Measurements from ENCODE around the gene CD300LD. TPM values are rescaled to one million over a fixed set of nuclear protein-coding genes. Genes with fewer than 3 reads are reported as not detected.

Gene CD300LD
- total RNA-seq, 1 donor from 2014 or later = not detected

GRCh38 chr17:74604200-74604599, 12.1 kb upstream of the CD300LD start:
- Mint-ChIP-seq H3K27ac (ENCODE audit: unreplicated experiment) (peak overlapping the region; percentile 91), H3K27me3 (ENCODE audit: unreplicated experiment) (peaks cover 15% of the 10 kb centered on the region), H3K9me3 (ENCODE audit: unreplicated experiment) (peaks cover 23% of the 10 kb centered on the region), H3K36me3 (ENCODE audit: unreplicated experiment) (no peaks in the 10 kb centered on the region), H3K4me3 (ENCODE audit: unreplicated experiment) (no peak overlapping the region), H3K4me1 (ENCODE audit: low read depth, unreplicated experiment) (peaks cover 69% of the 10 kb centered on the region)
- DNase-seq = no peak
- TF ChIP-seq CTCF (IDR thresholded peaks at IDR 0.05; ENCODE audit: partially characterized antibody, unreplicated experiment) = no peak

- peak overlapping the region; percentile 91 for H3K27ac Mint-ChIP-seq (ENCODE audit: unreplicated experiment)
These were observed 11.7 kb upstream of the CD300LD start for GRCh38 chr17:74603746-74604145.

GRCh38 chr17:74603037-74603635, 11.1 kb upstream of the CD300LD start:
- Mint-ChIP-seq H3K27ac (ENCODE audit: unreplicated experiment) (peak overlapping the region; percentile 91), H3K4me1 (ENCODE audit: low read depth, unreplicated experiment) (peaks cover 69% of the 10 kb centered on the region), H3K4me3 (ENCODE audit: unreplicated experiment) (peak overlapping the region; percentile 60), H3K27me3 (ENCODE audit: unreplicated experiment) (peaks cover 18% of the 10 kb centered on the region), H3K9me3 (ENCODE audit: unreplicated experiment) (peaks cover 27% of the 10 kb centered on the region), H3K36me3 (ENCODE audit: unreplicated experiment) (no peaks in the 10 kb centered on the region)
- DNase-seq = peak; percentile 50
- TF ChIP-seq CTCF (IDR thresholded peaks at IDR 0.05; ENCODE audit: partially characterized antibody, unreplicated experiment) = no peak

More at GRCh38 chr17:74603746-74604145, 11.7 kb upstream of the CD300LD start:
- Mint-ChIP-seq H3K4me1 (ENCODE audit: low read depth, unreplicated experiment) (peaks cover 69% of the 10 kb centered on the region), H3K4me3 (ENCODE audit: unreplicated experiment) (peak overlapping the region; percentile 56), H3K36me3 (ENCODE audit: unreplicated experiment) (no peaks in the 10 kb centered on the region), H3K9me3 (ENCODE audit: unreplicated experiment) (peaks cover 24% of the 10 kb centered on the region), H3K27me3 (ENCODE audit: unreplicated experiment) (peaks cover 17% of the 10 kb centered on the region)
- no peak for TF ChIP-seq CTCF (IDR thresholded peaks at IDR 0.05; ENCODE audit: partially characterized antibody, unreplicated experiment)
- no peak for DNase-seq

- H3K36me3 Mint-ChIP-seq (ENCODE audit: unreplicated experiment) = no peaks in the 10 kb centered on the region
- TF ChIP-seq CTCF (IDR thresholded peaks at IDR 0.05; ENCODE audit: partially characterized antibody, unreplicated experiment) = peak; percentile 79
- peaks cover 58% of the 10 kb centered on the region for H3K4me1 Mint-ChIP-seq (ENCODE audit: low read depth, unreplicated experiment)
- H3K4me3 Mint-ChIP-seq (ENCODE audit: unreplicated experiment) = no peak overlapping the region
- DNase-seq = peak; percentile 66
- H3K27ac Mint-ChIP-seq (ENCODE audit: unreplicated experiment) = peak overlapping the region; percentile 20
- H3K9me3 Mint-ChIP-seq (ENCODE audit: unreplicated experiment) = peaks cover 22% of the 10 kb centered on the region
- peaks cover 15% of the 10 kb centered on the region for H3K27me3 Mint-ChIP-seq (ENCODE audit: unreplicated experiment)
These were observed 10.0 kb upstream of the CD300LD start for GRCh38 chr17:74601944-74602572.

- Mint-ChIP-seq H3K27ac (ENCODE audit: unreplicated experiment) (peak overlapping the region; percentile 86), H3K4me3 (ENCODE audit: unreplicated experiment) (no peak overlapping the region), H3K27me3 (ENCODE audit: unreplicated experiment) (peaks cover 16% of the 10 kb centered on the region), H3K9me3 (ENCODE audit: unreplicated experiment) (peaks cover 17% of the 10 kb centered on the region), H3K4me1 (ENCODE audit: low read depth, unreplicated experiment) (peaks cover 43% of the 10 kb centered on the region), H3K36me3 (ENCODE audit: unreplicated experiment) (peaks cover 5% of the 10 kb centered on the region)
- DNase-seq = peak; percentile 50
- TF ChIP-seq CTCF (IDR thresholded peaks at IDR 0.05; ENCODE audit: partially characterized antibody, unreplicated experiment) = no peak
These were observed 7.4 kb upstream of the CD300LD start for GRCh38 chr17:74599448-74599939.
